Measurements from ENCODE around the gene MED12L. TPM values are rescaled to one million over a fixed set of nuclear protein-coding genes. Genes with fewer than 3 reads are reported as not detected.

The MED12L gene
- total RNA-seq, 3 donors from 2014 or later, result 0.48 to 1.6 (median 1.6) TPM

- no peak for DNase-seq (ENCODE audit: low spot score in 2 of 2)
- Histone ChIP-seq H3K27me3 (no peaks in the 10 kb centered on the region), H3K27ac (no peak overlapping the region), H3K4me1 (no peaks in the 10 kb centered on the region), H3K36me3 (no peaks in the 10 kb centered on the region), H3K9me3 (no peaks in the 10 kb centered on the region), H3K4me3 (no peak overlapping the region)
- intact Hi-C loops (cut with DNase I; ENCODE audit: low total_unique reads), result no loop called here
- TF ChIP-seq POLR2AphosphoS5 (IDR thresholded peaks at IDR 0.05), result no peak
- no peak for TF ChIP-seq POLR2A (IDR thresholded peaks at IDR 0.05)
- TF ChIP-seq CTCF (IDR thresholded peaks at IDR 0.05), result no peak
Observed at GRCh38 chr3:151276038-151276686, 190.7 kb downstream of the MED12L start.

- H3K4me1 ChIP-seq, result no peaks in the 10 kb centered on the region
- H3K27ac ChIP-seq, result no peak overlapping the region
- H3K36me3 ChIP-seq, result no peaks in the 10 kb centered on the region
- DNase-seq (ENCODE audit: low spot score in 2 of 2), result no peak
- intact Hi-C loops (cut with DNase I; ENCODE audit: low total_unique reads), result no loop called here
- H3K9me3 ChIP-seq, result no peaks in the 10 kb centered on the region
- H3K4me3 ChIP-seq, result no peak overlapping the region
- no peaks in the 10 kb centered on the region for H3K27me3 ChIP-seq
- TF ChIP-seq POLR2A (IDR thresholded peaks at IDR 0.05), result no peak
- TF ChIP-seq CTCF (IDR thresholded peaks at IDR 0.05), result no peak
Observed at GRCh38 chr3:151276687-151277042, 191.2 kb downstream of the MED12L start.

- Histone ChIP-seq H3K27me3 (no peaks in the 10 kb centered on the region), H3K27ac (no peak within 1 kb of the TSS), H3K4me3 (no peak within 1 kb of the TSS), H3K36me3 (no peaks in the 10 kb centered on the region), H3K4me1 (no peaks in the 10 kb centered on the region), H3K9me3 (no peaks in the 10 kb centered on the region)
- no peak for DNase-seq (ENCODE audit: low spot score in 2 of 2)
- intact Hi-C loops (cut with DNase I; ENCODE audit: low total_unique reads), result no loop called here
- TF ChIP-seq POLR2A (IDR thresholded peaks at IDR 0.05) (no peak), CTCF (IDR thresholded peaks at IDR 0.05) (no peak), POLR2AphosphoS5 (IDR thresholded peaks at IDR 0.05) (no peak)
Observed at GRCh38 chr3:151278230-151278629, 192.8 kb downstream of the MED12L start, which contains the start of gene P2RY14. TSS of gene P2RY14 (minus strand) at chr3:151278542. CDS start at chr3:151214316, 64,226 bp downstream.

- Histone ChIP-seq H3K4me3 (no peak overlapping the region), H3K27ac (no peak overlapping the region), H3K9me3 (no peaks in the 10 kb centered on the region), H3K4me1 (no peaks in the 10 kb centered on the region), H3K36me3 (no peaks in the 10 kb centered on the region), H3K27me3 (no peaks in the 10 kb centered on the region)
- DNase-seq (ENCODE audit: low spot score in 2 of 2), result no peak
- intact Hi-C loops (cut with DNase I; ENCODE audit: low total_unique reads), result no loop called here
- TF ChIP-seq POLR2A (IDR thresholded peaks at IDR 0.05) (no peak), POLR2AphosphoS5 (IDR thresholded peaks at IDR 0.05) (no peak), CTCF (IDR thresholded peaks at IDR 0.05) (no peak)
Observed at GRCh38 chr3:151281671-151282324, 196.3 kb downstream of the MED12L start.

- H3K27ac ChIP-seq, result no peak overlapping the region
- intact Hi-C loops (cut with DNase I; ENCODE audit: low total_unique reads), result no loop called here
- no peak for TF ChIP-seq POLR2AphosphoS5 (IDR thresholded peaks at IDR 0.05)
- peak; percentile 27 to 79 (median 70) for TF ChIP-seq CTCF (IDR thresholded peaks at IDR 0.05)
- no peak for DNase-seq (ENCODE audit: low spot score in 2 of 2)
- H3K4me1 ChIP-seq, result no peaks in the 10 kb centered on the region
- no peaks in the 10 kb centered on the region for H3K9me3 ChIP-seq
- no peak overlapping the region for H3K4me3 ChIP-seq
- no peaks in the 10 kb centered on the region for H3K27me3 ChIP-seq
- H3K36me3 ChIP-seq, result no peaks in the 10 kb centered on the region
Observed at GRCh38 chr3:151282921-151283320, 197.5 kb downstream of the MED12L start.

Data from breast epithelium (tissue), 4 donors.